ENCODE measurements around the gene LRRTM3.

The LRRTM3 gene

DNA sequence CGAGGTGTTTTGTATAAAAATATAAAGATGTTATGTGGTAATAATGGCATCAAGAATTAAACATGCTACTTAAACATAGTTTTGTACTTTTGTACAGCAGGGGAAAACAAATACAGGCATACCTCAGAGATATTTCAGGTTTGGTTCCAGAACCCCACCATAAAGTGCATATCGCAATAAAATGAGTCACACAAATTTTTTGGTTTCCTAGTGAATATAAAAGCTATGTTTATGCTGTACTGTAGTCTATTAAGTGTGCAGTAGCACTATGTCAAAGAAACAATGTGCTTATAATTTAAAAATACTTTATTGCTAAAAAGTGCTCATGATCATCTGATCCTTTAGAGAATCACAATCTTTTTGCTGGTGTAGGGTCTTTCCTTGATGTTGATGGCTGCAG, 17.8 kb downstream of the LRRTM3 start:
- no peak overlapping the region for H3K4me3 ChIP-seq (ENCODE audit: low read depth, low read length)
- TF ChIP-seq, protein P1, sequence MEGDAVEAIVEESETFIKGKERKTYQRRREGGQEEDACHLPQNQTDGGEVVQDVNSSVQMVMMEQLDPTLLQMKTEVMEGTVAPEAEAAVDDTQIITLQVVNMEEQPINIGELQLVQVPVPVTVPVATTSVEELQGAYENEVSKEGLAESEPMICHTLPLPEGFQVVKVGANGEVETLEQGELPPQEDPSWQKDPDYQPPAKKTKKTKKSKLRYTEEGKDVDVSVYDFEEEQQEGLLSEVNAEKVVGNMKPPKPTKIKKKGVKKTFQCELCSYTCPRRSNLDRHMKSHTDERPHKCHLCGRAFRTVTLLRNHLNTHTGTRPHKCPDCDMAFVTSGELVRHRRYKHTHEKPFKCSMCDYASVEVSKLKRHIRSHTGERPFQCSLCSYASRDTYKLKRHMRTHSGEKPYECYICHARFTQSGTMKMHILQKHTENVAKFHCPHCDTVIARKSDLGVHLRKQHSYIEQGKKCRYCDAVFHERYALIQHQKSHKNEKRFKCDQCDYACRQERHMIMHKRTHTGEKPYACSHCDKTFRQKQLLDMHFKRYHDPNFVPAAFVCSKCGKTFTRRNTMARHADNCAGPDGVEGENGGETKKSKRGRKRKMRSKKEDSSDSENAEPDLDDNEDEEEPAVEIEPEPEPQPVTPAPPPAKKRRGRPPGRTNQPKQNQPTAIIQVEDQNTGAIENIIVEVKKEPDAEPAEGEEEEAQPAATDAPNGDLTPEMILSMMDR (IDR thresholded peaks at IDR 0.05; ENCODE audit: borderline replicate concordance, insufficient read depth, low read depth, low read length): no peak

GRCh38 chr10:66951896-66952295, 26.1 kb downstream of the LRRTM3 start:
- TF ChIP-seq, protein P1 (IDR thresholded peaks at IDR 0.05; ENCODE audit: borderline replicate concordance, insufficient read depth, low read depth, low read length): no peak

GRCh38 chr10:66958466-66958865, 32.6 kb downstream of the LRRTM3 start:
- TF ChIP-seq, protein P1 (IDR thresholded peaks at IDR 0.05; ENCODE audit: borderline replicate concordance, insufficient read depth, low read depth, low read length): no peak
- no peak overlapping the region for H3K4me3 ChIP-seq (ENCODE audit: low read depth, low read length)

More at GRCh38 chr10:66951896-66952295, 26.1 kb downstream of the LRRTM3 start:
- H3K4me3 ChIP-seq (ENCODE audit: low read depth, low read length): no peak overlapping the region

DNA sequence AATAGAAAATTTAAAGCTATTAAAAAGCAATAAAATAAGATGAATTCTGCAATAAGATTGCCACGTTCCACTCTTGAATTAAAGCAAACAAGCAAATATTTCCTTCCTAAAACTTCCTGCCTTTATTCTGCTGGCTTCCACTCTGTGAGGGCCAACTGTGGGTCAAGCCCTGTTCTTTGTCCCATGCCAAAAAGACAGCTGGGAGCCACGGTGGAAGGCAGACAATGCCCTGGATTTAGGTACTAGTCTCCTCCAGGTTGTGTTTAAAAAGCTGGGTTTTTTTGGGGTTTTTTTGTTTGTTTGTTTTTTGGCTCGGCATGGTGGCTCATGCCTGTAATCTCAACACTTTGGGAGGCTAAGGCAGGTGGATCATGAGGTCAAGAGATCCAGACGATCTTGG, 39.1 kb downstream of the LRRTM3 start:
- TF ChIP-seq, protein P1 (IDR thresholded peaks at IDR 0.05; ENCODE audit: borderline replicate concordance, insufficient read depth, low read depth, low read length): no peak
- no peak overlapping the region for H3K4me3 ChIP-seq (ENCODE audit: low read depth, low read length)

DNA sequence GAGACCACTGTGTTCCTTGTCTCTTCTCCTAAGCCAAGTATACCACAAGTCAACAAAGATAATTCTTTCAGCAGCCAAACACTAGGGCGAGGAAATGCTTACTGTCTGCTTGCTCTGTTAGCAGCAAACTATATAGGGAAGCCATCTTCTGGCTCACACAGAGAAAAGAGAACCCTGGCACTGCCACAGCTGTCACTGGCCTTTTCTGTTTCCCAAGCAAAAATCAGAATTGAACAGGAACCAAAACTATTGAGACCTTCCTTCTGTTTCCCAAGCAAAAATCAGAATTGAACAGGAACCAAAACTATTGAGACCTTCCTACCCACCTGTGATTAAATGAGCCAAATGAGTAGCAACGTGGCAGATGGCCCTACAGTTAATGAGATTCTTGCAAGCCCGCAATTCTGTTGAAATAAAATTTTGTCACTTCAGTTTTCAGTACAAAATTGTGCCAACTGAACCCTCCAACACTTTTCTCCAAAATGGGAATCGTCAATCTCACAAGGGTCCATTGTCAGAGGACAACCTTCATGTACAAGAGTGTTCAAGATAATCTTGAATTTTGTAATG, 54.5 kb downstream of the LRRTM3 start:
- H3K4me3 ChIP-seq (ENCODE audit: low read depth, low read length): no peak overlapping the region
- TF ChIP-seq, protein P1 (IDR thresholded peaks at IDR 0.05; ENCODE audit: borderline replicate concordance, insufficient read depth, low read depth, low read length): no peak

GRCh38 chr10:66981361-66982052, 55.7 kb downstream of the LRRTM3 start:
- no peak overlapping the region for H3K4me3 ChIP-seq (ENCODE audit: low read depth, low read length)
- TF ChIP-seq, protein P1 (IDR thresholded peaks at IDR 0.05; ENCODE audit: borderline replicate concordance, insufficient read depth, low read depth, low read length): no peak

GRCh38 chr10:66982053-66982420, 56.2 kb downstream of the LRRTM3 start:
- TF ChIP-seq, protein P1 (IDR thresholded peaks at IDR 0.05; ENCODE audit: borderline replicate concordance, insufficient read depth, low read depth, low read length): no peak
- no peak overlapping the region for H3K4me3 ChIP-seq (ENCODE audit: low read depth, low read length)
